ENCODE measurements around the gene VWA5B1. TPM values are rescaled to one million over a fixed set of nuclear protein-coding genes. Genes with fewer than 3 reads are reported as not detected.

Gene VWA5B1
- total RNA-seq, 1 experiment from 2014 or later: not detected

- no peak for TF ChIP-seq CTCF (IDR thresholded peaks at IDR 0.05; ENCODE audit: unreplicated experiment)
Observed at GRCh38 chr1:20359451-20360330, 69.0 kb downstream of the VWA5B1 start.

GRCh38 chr1:20361401-20361800 is 70.7 kb downstream of the VWA5B1 start:
- Mint-ChIP-seq H3K27me3 (ENCODE audit: unreplicated experiment) (peaks cover 26% of the 10 kb centered on the region), H3K4me1 (ENCODE audit: low read depth, unreplicated experiment) (peaks cover 21% of the 10 kb centered on the region), H3K27ac (ENCODE audit: unreplicated experiment) (no peak overlapping the region)

More at GRCh38 chr1:20359451-20360330, 69.0 kb downstream of the VWA5B1 start:
- CTCF ChIA-PET: interaction anchor here (1.2 kb wide), 1 partner anchor 146 kb away, joined by 4 read pairs; no protein-coding TSS in a partner anchor
- Mint-ChIP-seq H3K36me3 (ENCODE audit: insufficient read depth, unreplicated experiment) (peaks cover 4% of the 10 kb centered on the region), H3K4me1 (ENCODE audit: low read depth, unreplicated experiment) (peaks cover 27% of the 10 kb centered on the region), H3K27ac (ENCODE audit: unreplicated experiment) (peak overlapping the region; percentile 61), H3K9me3 (ENCODE audit: low read depth, unreplicated experiment) (no peaks in the 10 kb centered on the region), H3K27me3 (ENCODE audit: unreplicated experiment) (peaks cover 9% of the 10 kb centered on the region), H3K4me3 (ENCODE audit: low read depth, unreplicated experiment) (peak overlapping the region; percentile 54)
- DNase-seq: peak; percentile 62
- intact Hi-C loops (cut with micrococcal nuclease; ENCODE audit: unreplicated experiment): loop anchor here (5.0 kb wide), 2 partner anchors 133 to 147 kb away; no protein-coding TSS in a partner anchor
- no TSS peak for BruUV-seq (replicated peaks)

GRCh38 chr1:20361805-20362381 is 71.2 kb downstream of the VWA5B1 start:
- Mint-ChIP-seq H3K4me1 (ENCODE audit: low read depth, unreplicated experiment) (peaks cover 19% of the 10 kb centered on the region), H3K9me3 (ENCODE audit: low read depth, unreplicated experiment) (no peaks in the 10 kb centered on the region), H3K27ac (ENCODE audit: unreplicated experiment) (no peak overlapping the region), H3K4me3 (ENCODE audit: low read depth, unreplicated experiment) (no peak overlapping the region), H3K27me3 (ENCODE audit: unreplicated experiment) (peaks cover 31% of the 10 kb centered on the region), H3K36me3 (ENCODE audit: insufficient read depth, unreplicated experiment) (no peaks in the 10 kb centered on the region)
- peak; percentile 71 for DNase-seq
- BruUV-seq (replicated peaks): no TSS peak
- intact Hi-C loops (cut with micrococcal nuclease; ENCODE audit: unreplicated experiment): loop anchor here (5.0 kb wide), 1 partner anchor 130 kb away; no protein-coding TSS in a partner anchor
- CTCF ChIA-PET: interaction anchor here (0.5 to 1.4 kb wide), 9 partner anchors 16 to 149 kb away, joined by 3 to 14 read pairs (median 4); no protein-coding TSS in a partner anchor
- TF ChIP-seq CTCF (IDR thresholded peaks at IDR 0.05; ENCODE audit: unreplicated experiment): peak; percentile 86

More at GRCh38 chr1:20361401-20361800, 70.7 kb downstream of the VWA5B1 start:
- no peaks in the 10 kb centered on the region for H3K9me3 Mint-ChIP-seq (ENCODE audit: low read depth, unreplicated experiment)
- peaks cover 2% of the 10 kb centered on the region for H3K36me3 Mint-ChIP-seq (ENCODE audit: insufficient read depth, unreplicated experiment)
- CTCF ChIA-PET: interaction anchor here (1.0 to 1.3 kb wide), 5 partner anchors 16 to 145 kb away, joined by 3 to 5 read pairs (median 4); no protein-coding TSS in a partner anchor
- no peak for DNase-seq
- no peak overlapping the region for H3K4me3 Mint-ChIP-seq (ENCODE audit: low read depth, unreplicated experiment)
- TF ChIP-seq CTCF (IDR thresholded peaks at IDR 0.05; ENCODE audit: unreplicated experiment): no peak
- intact Hi-C loops (cut with micrococcal nuclease; ENCODE audit: unreplicated experiment): loop anchor here (5.0 kb wide), 1 partner anchor 131 kb away; no protein-coding TSS in a partner anchor
- no TSS peak for BruUV-seq (replicated peaks)

- intact Hi-C loops (cut with micrococcal nuclease; ENCODE audit: unreplicated experiment): loop anchor here (5.0 kb wide), 1 partner anchor 129 kb away; no protein-coding TSS in a partner anchor
- H3K27me3 Mint-ChIP-seq (ENCODE audit: unreplicated experiment): peaks cover 41% of the 10 kb centered on the region
- no peak overlapping the region for H3K27ac Mint-ChIP-seq (ENCODE audit: unreplicated experiment)
- TF ChIP-seq CTCF (IDR thresholded peaks at IDR 0.05; ENCODE audit: unreplicated experiment): no peak
- no TSS peak for BruUV-seq (replicated peaks)
- CTCF ChIA-PET: interaction anchor here (0.9 to 1.4 kb wide), 3 partner anchors 85 to 150 kb away, joined by 3 to 14 read pairs (median 3); no protein-coding TSS in a partner anchor
- no peak overlapping the region for H3K4me3 Mint-ChIP-seq (ENCODE audit: low read depth, unreplicated experiment)
- no peak for DNase-seq
- no peaks in the 10 kb centered on the region for H3K36me3 Mint-ChIP-seq (ENCODE audit: insufficient read depth, unreplicated experiment)
- H3K9me3 Mint-ChIP-seq (ENCODE audit: low read depth, unreplicated experiment): no peaks in the 10 kb centered on the region
- peaks cover 27% of the 10 kb centered on the region for H3K4me1 Mint-ChIP-seq (ENCODE audit: low read depth, unreplicated experiment)
Observed at GRCh38 chr1:20362856-20363255, 72.2 kb downstream of the VWA5B1 start.
